Islet precursor cell (in vitro differentiated cells): ENCODE results near the gene DPP3.
A peak's percentile ranks its signal among the peaks of the same experiment; 100 is the strongest.
"Not testable (repeated sequence)": the region's sequence is repeated elsewhere in the genome, so short reads cannot be mapped to it uniquely, and the experiment has no call there.

Source experiments
- DNase-seq: peaks from one replicate; pipeline ENCODE4 v3.0.0-alpha.2; 2018

Gene DPP3

DNA sequence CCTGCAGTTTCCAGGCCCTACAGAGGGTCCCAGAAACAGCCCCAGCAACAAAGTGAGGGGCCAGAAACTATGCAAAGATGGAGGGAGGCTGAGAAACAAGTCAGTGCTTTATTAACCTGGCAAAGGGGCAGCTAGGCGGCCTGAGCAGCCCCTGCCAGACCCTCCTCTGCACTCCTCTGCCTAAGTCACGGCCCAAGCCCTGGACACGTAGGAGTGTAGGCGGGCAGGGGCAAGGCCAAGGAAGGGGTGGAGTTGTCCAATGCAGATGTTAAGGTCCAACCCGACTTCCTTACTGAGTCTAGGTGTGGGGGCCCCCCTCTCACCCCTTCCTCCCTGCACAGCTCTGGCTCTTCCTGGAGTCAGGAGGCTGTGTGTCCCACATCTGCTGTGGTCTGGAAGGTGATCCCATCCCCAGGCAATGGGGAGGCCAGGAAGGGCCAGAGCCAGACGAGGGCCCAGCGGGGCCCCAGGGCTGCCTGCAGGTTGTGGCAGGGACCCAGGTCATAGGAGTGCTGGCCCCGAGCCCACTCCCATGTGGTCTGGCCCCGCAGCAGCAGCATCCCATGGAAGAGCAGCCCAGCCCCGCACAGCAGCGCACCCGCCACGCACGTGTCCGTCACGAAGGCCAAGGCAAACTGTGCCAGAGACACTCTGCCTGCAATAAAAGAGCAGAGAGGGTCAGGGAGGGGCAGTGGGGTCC, 59.1 kb downstream of the DPP3 start:
- DNase-seq, result peak; percentile 49

DNA sequence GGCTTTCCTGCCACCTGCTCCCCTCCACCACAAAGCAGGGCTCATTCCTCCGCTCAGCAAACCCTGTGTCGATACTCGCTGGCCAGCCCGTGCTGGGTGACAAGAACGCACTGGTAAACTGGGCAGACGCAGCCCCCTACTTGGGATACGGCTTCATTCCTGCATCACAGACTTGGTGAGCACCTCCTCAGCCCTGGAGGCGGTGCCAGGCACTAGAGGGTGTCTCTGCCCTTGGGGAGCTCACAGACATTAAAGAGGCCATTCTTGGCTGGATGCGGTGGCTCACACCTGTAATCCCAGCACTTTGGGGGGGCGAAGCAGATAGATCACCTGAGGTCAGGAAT, 59.6 kb downstream of the DPP3 start:
- no peak for DNase-seq

DNA sequence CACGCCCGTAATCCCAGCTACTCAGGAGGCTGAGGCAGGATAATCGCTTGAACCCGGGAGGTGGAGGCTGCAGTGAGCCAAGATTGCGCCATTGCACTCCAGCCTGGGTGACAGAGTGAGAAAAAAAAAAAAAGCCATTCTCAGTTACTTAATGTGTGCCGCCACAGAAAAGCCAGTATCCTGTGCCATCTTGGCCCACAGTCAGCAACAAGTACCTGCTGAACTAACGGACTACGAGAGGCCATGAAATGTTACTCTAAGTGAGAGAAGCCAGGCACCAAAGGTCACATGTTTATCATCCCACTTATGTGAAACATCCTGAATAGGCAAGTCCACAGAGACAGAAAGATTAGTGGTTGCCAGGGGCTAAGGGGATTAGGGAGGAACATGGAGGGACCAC, 60.4 kb downstream of the DPP3 start:
- not testable (repeated sequence) for DNase-seq

DNA sequence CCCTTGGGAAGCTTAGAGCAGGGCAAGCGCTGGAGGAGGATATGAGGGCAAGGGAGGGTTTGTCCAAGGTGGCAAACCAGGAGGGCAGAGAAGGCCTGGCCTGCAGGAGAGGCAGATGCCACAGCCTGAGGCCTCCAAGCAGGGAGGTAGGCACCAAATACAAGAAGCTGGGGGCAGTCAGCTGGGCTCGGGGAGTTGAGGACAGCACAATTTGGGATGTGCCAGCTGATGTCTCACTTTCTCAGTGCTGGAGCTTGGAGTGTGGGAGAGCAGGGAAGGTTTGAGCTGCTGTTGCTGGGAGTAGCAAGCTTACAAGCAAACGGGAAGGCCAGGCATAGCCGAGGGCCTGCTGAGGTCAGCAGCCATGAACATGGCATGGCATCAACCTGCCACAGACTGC, 61.7 kb downstream of the DPP3 start:
- DNase-seq, result peak; percentile 40

DNA sequence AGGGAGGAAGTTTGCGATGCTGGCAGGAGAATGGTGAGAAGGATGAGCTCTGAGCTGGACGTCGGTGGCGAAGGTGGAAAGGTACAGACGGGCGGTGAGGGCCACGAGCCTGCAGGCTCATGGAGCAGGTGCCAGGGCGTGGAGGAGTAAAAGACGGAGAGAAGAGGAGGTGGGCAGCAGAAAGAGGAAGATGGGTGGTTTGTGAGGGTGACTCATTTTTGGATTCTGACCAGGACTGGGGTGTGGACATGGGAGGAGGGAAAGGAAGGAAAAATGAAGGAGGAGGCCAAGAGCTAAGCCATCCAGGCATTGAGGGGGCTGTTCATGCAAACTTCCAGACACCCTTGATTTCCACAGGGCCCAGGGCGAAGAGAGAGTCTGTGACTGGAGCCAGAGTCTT, 62.1 kb downstream of the DPP3 start:
- DNase-seq, result no peak

DNA sequence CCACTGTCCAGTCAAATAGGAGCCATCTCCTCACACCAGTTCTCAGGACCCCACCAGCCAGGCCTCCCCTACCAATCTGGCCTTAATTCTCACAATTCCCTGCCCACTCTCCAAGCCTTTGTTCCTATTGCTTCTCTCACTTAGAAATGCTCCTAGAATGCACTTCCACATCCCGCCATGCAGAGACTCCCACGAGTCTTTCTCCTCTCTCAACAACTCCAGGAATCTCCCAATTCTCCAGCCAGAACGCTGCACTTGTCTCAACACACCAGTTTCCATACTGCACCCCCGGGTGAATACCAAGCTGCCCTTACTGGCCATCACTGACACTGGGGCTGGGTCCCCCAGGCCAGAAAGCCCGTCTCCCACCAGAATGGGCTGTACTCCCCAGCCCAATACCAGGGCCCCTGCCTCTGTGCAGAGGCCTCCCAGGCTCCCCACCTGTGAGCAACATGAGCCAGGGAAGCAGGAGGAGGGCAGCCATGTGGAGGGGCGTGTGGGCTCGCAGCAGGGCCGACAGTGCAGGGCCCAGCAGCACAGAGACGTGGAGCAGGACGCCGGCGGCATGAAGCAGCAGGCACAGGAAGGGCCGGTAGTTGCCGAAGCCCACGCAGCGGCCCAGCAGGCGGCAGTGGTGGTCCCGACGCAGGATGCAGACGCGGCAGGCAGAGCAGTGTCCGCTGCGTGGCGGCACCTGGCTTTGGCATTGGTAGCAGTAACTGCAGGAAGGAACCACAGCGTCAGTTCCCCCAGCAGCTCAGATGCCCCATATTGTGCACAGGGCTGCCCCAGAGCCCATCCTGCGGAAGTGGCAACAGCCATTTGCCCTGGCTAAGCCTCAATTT, 63.3 kb downstream of the DPP3 start:
- DNase-seq, result peak; percentile 90

DNA sequence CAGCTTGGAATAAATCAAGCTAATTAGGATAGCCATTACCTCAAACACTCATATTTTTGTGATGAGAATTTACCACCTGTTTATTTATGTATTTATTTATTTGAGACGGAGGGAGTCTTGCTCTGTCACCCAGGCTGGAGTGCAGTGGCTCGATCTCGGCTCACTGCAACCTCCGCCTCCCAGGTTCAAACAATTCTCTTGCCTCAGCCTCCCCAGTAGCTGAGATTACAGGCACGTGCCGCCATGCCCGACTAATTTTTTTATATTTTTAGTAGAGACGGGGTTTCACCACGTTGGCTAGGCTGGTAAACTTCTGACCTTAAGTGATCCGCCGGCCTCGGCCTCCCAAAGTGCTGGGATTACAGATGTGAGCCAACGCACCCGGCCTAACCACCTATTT, 64.7 kb downstream of the DPP3 start:
- DNase-seq, result peak; percentile 37

DNA sequence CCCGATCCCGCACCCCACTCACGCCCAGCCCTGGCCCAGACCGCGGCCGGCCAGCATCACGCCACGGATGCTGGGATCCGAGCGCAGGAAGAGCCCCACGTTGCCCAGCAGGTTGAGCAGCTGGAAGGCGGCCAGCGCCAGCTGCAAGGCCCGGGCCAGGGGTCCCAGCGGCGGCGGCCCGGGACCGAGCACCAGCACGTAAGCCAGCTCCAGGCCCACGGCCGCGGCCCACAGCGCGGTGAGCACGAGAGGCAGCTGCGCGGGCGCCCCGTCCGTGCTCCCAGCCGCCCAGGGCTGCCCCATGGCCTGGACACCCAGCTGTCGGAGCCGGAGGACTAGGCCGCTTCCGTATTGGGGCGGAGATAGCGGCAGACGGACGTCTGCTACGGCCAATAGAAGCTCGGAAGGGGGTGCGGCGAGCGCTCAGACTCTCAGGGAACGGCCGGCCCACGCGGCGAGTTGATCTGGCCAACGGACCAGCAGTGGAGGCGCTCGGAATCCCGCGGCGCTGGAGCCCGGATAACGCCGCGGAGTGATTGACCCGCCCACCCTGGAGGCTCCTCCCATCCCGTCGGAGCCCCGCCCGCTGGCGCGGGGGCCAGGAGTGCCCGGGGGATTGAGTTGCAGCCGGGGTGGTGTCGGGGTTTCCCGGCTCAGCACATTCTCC, 65.6 kb downstream of the DPP3 start, which contains the start of gene ZDHHC24:
Gene ZDHHC24 (minus strand): TSS at position 348 of the 667 bp plus-strand sequence. CDS start 45 bp downstream, at position 303.
- DNase-seq, result peak; percentile 98

DNA sequence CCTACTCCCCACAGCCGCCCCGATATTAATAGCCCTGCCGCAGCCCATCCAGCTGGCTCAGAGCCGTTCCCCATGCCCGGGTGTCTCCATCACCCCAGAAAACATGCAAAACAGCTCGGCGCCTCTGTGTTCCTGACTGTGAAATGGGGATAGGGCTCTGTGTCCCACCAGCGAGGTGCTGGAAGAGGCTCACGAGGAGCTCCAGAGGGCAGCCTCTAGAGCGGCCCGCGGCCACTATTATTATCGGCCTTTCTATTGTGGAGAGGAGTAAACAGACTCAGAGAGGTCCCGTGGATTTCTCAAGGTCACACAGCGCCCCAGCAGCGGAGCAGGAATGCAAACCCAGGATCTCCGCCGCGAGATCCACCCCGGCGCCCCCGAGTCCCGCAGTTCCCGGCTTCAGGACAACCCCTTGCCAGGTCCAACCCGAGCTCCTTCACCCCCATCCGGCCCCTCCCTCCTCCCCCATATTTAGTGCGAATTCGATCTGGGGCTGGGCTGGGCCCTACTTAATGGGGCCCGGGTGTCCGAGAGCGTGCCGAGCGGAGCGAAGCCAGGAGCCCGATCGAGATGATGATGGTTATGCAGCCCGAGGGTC, 66.2 kb downstream of the DPP3 start, which contains the start of gene ACTN3:
Gene ACTN3 (plus strand): TSS at position 536 of the 598 bp plus-strand sequence. CDS start 35 bp downstream, at position 571.
- peak; percentile 58 for DNase-seq

DNA sequence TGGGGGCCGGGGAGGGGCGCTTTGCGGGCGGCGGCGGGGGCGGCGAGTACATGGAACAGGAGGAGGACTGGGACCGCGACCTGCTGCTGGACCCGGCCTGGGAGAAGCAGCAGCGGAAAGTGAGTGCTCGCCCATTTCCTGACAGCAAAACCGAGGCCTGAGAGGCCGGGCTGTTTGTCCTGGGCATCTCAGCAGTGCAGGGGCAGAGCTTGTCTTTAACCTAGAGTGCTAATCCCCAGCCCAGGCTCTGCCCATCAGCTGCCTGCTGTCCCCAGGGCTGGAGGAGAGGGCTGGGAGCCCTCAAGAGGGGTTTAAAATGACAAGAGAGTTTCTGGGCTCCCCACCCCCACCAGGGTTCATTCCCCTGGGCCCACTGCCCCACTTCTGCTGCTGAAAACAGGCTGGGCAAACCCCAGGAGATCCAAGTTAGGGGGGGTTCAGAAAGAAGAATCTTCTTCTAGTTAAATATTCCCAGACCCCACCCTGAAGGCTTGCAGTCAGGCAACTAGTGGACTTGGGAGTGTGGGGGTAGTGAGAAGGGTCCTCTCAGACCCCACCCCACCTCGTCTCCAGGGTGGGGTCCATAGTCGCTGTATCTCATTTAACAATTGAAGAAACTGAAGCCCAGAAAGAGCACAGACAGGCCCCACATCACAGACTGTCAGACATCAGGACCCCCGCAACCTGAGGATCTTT, 66.9 kb downstream of the DPP3 start:
- peak; percentile 56 for DNase-seq

DNA sequence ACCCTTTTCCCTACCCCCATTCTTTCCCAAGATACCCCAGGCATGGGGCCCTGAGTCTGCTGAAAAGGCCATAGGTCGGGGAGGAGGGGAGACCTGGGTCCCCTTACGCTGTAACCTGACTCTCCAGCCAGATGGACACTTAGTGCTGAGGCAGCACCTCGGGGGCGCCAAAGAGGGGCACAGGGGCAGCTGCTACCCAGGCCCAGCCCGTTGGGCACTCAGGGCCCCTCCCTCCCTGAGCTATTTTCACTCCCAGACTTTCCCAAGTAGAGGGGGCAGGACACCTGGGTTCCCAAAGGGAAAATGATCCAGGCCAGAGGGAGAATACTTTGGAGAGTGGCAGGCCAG, 67.4 kb downstream of the DPP3 start:
- DNase-seq, result peak; percentile 49

DNA sequence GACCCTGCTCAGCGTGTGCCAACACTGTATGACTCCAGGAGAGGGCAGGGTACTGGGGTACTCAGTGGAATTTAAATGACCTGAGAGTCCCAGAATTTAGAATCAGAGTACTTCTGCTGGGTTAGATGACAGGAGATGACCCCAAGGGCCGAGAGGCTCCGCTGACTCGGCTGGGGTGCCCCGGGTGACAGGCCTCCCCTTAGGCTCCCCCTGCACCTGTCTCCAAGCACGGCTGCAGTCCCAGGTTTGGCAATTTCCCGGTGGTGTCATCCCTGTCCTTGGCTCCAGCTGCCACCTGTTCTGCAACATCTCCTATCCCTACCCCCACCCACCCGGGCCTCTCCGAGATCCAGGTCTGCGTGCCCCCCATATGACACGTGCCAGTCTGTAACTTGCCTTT, 67.8 kb downstream of the DPP3 start:
- peak; percentile 46 for DNase-seq

DNA sequence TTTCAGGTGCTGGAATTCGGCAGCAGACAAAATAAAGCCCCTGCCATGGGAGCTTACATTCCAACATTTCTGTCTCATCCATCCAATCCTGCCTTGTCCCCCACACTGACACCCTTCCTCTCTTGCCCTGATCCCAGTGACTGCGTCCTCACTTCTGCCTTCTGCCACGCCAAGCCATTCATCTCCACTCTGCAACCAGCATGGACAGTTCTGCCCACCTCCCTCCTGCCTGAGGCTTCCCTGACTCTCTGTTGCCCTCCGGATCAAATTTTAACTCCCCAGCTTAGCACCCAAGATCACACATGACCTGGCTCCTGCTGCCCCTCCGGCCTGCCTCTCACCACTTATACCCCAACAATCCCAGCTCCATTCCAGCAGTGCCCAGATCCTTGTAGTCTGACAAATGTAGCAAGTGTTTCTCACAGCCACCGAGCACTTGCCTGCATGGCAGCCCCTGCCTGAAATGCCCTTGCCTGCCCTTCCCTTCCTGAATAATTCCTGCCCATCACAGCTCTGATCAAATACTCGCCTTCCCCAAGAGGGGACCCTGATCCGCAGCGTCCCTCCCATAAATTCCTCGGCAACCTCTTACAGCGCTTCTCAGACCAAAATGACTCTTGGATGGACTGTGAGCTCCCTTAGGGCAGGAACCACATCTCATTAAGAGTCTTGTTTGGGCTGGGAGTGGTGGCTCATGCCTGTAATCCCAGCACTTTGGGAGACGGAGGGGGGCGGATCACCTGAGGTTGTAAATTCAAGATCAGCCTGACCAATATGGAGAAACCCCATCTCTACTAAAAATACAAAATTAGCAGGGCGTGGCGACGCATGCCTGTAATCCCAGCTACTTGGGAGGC, 68.8 kb downstream of the DPP3 start:
- peak; percentile 53 for DNase-seq

DNA sequence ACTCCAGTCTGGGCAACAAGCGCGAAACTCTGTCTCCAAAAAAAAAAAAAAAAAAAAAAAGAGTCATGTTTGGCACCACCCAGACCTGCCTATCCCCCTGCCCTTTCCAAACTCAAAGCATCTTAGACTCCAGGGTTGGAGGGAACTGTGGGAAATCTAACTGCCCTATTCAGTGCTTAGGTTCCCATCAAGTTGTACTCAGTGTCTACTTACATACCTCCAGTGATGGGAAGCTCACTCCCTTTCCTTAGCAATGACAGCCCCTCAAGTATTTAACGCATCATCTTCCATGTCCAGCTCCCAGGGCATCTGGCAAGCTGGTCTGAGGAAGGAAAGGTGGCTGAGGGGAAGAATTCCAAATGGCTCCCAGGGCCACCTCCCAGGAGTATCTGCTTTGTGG, 69.5 kb downstream of the DPP3 start:
- no peak for DNase-seq

DNA sequence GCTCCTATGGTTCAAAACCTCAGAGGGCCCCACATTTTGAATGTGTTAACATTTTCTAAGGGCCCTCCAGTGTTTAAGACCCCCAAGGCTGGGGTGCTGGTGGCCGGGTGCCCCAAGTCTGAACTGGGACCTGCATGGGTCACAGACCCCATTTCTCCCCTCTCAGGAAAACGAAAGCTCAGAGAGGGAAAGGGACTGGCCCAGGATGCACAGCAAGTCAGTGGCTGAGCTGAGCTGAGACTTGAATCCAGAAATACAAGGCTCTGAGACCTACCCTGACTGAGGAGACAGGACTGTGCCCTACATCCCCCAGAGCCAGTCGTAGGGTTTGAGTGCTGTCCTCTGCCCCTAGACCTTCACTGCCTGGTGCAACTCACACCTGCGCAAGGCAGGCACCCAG, 70.7 kb downstream of the DPP3 start:
- DNase-seq, result no peak

DNA sequence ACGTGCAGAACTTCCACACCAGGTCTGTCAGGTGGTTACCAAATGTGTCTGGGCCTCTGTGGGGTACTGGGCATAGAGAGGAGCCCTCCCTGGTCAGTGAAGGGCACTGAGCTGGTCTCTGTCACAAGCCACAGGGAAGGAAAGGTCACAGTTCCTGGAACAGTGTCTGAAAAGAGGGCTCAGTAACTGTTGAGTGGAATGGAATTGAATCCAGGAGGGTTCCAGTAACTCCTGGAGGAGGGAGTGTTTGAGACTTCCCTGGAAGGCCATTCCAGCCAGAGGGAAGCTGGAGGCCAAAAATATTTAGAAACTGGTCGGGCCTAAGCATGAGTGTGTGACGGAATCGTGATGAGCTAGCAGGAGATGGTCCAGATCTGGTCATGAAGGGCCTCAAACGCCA, 74.4 kb downstream of the DPP3 start:
- DNase-seq, result no peak

DNA sequence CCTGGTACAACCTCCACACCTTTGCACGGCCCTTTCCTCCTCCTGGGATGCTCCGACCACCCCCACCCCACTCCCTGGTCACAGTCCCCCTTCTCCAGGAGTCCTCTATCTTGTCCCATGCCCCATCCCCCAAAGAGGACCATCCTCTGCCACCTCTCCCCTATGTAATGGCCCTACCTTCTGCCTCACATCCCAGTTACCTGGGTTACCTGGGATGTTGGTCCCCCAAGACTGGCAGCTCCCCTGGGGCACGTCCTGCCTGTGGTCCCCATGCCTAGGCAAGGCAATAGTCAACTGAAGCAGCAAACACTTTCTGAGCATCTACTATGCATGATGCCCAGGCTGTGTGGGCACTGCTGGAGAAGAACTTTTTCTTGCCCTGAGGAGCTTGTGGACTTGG, 75.2 kb downstream of the DPP3 start:
- DNase-seq, result no peak

DNA sequence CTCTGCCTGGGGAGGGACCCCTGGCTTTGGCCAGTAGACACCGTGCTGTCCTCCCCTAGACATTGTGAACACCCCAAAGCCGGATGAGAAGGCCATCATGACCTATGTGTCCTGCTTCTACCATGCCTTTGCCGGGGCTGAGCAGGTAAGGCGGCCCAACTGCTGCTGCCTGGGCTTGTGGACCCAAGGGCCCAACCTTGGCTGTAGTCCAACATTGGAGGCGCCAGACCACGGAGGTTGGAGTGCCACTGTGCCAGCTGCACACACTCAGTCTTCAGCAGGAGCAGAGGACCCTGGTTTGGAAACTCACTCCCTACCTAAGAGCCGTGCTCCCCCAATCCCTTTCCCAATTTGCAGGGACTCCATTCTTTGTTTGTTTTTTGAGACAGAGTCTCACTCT, 75.9 kb downstream of the DPP3 start:
- no peak for DNase-seq

DNA sequence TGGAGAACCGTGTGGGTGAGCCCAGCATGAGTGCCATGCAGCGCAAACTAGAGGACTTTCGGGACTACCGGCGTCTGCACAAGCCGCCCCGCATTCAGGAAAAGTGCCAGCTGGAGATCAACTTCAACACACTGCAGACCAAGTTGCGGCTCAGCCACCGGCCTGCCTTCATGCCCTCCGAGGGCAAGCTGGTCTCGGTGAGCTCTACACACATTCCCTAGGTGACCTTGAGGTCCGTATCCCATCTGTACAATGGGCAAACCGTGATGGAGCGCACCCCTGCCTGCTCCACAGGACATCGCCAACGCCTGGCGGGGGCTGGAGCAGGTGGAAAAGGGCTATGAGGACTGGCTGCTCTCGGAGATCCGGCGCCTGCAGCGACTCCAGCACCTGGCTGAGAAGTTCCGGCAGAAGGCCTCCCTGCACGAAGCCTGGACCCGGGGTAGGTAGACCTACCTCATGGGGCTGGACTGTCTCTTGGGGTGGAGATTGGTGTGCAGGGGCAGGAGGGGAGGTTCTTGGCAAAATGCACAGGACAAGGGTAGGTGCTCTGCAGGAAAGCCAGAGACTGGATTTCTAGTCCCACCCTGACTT, 77.6 kb downstream of the DPP3 start:
- peak; percentile 45 for DNase-seq
